Left lung (tissue), 10 donors: ENCODE results near the gene KIAA1217. TPM values are rescaled to one million over a fixed set of nuclear protein-coding genes. Genes with fewer than 3 reads are reported as not detected.

Source experiments
- ATAC-seq: fragments of 200-7000 bp; cut with Tn5 transposase; one replicate; pipeline ENCODE4 v1.9.1; 2020; ENCODE audit warnings: moderate library complexity
- DNase-seq, 4 donors: peaks; one replicate each; pipeline ENCODE4 v3.0.0-alpha.2; 2013 to 2020
- H3K27ac ChIP-seq, 2 donors: fragments of 200-600 bp; sonication (generic) in 1 of 2; one replicate each; pipeline versions ENCODE4 v1.5.0 to v1.8.0; 2020 to 2021
- H3K27me3 ChIP-seq, 2 donors: fragments of 200-600 bp; sonication (generic) in 1 of 2; one replicate each; pipeline versions ENCODE4 v1.5.0 to v1.8.0; 2020 to 2021
- H3K36me3 ChIP-seq, 2 donors: fragments of 200-600 bp; sonication (generic) in 1 of 2; one replicate each; pipeline versions ENCODE4 v1.5.0 to v1.8.0; 2020 to 2021
- H3K4me1 ChIP-seq, 2 donors: fragments of 200-600 bp; one replicate each; pipeline ENCODE4 v1.8.0; 2021
- H3K4me3 ChIP-seq, 2 donors: fragments of 200-600 bp; sonication (generic) in 1 of 2; one replicate each; pipeline versions ENCODE4 v1.5.0 to v1.8.0; 2020 to 2021; ENCODE audit warnings: mild to moderate bottlenecking in 1 of 2
- H3K9me3 ChIP-seq, 2 donors: fragments of 200-600 bp; sonication (generic) in 1 of 2; one replicate each; pipeline versions ENCODE4 v1.5.0 to v1.8.0; 2020 to 2021
- intact Hi-C, 2 donors: fragments of 100-400 bp; cut with DNase I; formaldehyde crosslinking; loops; one replicate each; pipeline versions ENCODE4 v1.11.2 to v1.14.2; 2022
- polyA plus RNA-seq, 6 donors: library from polyadenylated mRNA; unstranded; fragments of 120-200 nt; gene quantifications; one replicate each; pipeline ENCODE4 v1.2.1, GENCODE V29; 2013; ENCODE audit not compliant: insufficient read length in 6 of 6
- total RNA-seq, 2 donors: library from RNA; stranded (reverse); fragmentation: NEBNext Ultra II Directional; extraction: Animal tissue kit (Norgen Biotek cat#: 25700); gene quantifications; one replicate each; pipeline ENCODE4 v1.2.1, GENCODE V29; 2021
- TF ChIP-seq, protein P1 (sequence below), 2 donors: fragments of 200-600 bp; sonication (generic) in 1 of 2; IDR thresholded peaks; one replicate each; pipeline versions ENCODE4 v1.5.0 to v1.8.0; 2021; ENCODE audit warnings: antibody characterized with exemption in 2 of 2
- donor health status: DM: no; HTN: yes; CAD: no.
- donor health status: DM: no; HTN: no; CAD: no.

KIAA1217 gene
- total and polyA plus RNA-seq, 8 donors, result 28.3 to 69.1 (median 60.4) TPM

DNA sequence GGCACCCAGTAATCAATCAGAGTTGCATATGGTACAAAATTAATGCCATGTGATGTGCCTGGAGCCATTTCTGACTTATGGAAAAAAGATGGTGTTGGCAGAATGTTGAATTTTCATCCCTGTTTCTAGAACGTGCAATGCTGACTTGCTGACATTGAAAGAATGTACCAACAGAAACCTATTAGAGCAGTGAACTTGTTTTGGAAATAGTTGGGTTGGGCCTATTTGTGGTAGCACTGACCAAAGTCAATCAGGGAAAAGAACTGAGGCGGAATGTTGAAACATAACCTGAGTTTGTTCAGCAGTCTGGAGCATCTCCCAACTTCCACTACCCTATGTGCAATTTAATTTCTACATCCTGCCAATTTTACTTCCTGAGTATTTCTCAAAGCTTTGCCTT lies 11.7 kb upstream of the KIAA1217 start:
- DNase-seq, result no peak
- intact Hi-C loops, result loop anchor here in 1 of 2 donors (10.0 kb wide), 1 partner anchor 202 kb away; no protein-coding TSS in a partner anchor

DNA sequence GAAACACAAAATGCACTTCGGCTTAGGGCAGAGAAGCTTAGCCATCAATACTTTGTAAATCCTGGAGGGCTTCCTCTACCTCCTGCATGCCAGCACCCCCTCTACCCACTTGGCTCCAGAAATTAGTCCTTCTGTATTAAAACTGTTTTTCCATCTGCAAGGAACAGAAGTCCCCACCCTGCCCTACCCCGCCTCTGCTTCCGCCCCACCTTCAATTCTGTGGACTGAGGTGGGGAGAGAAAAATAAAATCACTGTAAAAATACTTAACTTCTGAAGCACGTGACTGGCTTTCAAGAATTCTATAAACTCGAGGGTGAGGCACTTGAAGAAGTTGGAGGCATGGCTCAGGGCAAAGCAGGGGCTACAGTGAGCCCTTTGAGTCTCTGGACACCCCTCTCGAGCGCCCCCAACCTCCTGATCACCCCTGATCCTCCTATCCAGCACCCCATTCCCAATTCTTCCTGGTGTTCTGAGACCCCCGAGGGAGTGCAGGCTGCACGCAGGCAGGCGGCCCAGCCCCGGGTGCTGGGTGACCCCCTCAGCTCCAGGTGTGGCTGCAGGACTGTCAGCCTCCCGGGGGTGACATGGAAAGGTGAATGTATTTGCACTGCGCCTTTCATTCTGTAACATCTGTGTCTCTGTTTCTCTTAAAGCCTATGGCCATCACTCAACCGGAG lies 7.3 kb upstream of the KIAA1217 start:
- Histone ChIP-seq H3K27ac (no peak overlapping the region), H3K27me3 (no peaks in the 10 kb centered on the region), H3K9me3 (no peaks in the 10 kb centered on the region), H3K4me3 (no peak overlapping the region), H3K4me1 (peaks cover under 1 to 4% of the 10 kb centered on the region in 2 donors), H3K36me3 (no peaks in the 10 kb centered on the region)
- TF ChIP-seq, protein P1, sequence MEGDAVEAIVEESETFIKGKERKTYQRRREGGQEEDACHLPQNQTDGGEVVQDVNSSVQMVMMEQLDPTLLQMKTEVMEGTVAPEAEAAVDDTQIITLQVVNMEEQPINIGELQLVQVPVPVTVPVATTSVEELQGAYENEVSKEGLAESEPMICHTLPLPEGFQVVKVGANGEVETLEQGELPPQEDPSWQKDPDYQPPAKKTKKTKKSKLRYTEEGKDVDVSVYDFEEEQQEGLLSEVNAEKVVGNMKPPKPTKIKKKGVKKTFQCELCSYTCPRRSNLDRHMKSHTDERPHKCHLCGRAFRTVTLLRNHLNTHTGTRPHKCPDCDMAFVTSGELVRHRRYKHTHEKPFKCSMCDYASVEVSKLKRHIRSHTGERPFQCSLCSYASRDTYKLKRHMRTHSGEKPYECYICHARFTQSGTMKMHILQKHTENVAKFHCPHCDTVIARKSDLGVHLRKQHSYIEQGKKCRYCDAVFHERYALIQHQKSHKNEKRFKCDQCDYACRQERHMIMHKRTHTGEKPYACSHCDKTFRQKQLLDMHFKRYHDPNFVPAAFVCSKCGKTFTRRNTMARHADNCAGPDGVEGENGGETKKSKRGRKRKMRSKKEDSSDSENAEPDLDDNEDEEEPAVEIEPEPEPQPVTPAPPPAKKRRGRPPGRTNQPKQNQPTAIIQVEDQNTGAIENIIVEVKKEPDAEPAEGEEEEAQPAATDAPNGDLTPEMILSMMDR (IDR thresholded peaks at IDR 0.05), result no peak
- intact Hi-C loops, result loop anchor here in 1 of 2 donors (5.0 kb wide), 1 partner anchor 209 kb away; no protein-coding TSS in a partner anchor
- ATAC-seq (peak; percentile 18), DNase-seq (no peak)

More for the DNA sequence above, 11.7 kb upstream of the KIAA1217 start:
- Histone ChIP-seq H3K9me3 (no peaks in the 10 kb centered on the region), H3K4me1 (peaks cover 3 to 4% of the 10 kb centered on the region in 2 donors), H3K27me3 (no peaks in the 10 kb centered on the region), H3K27ac (no peak overlapping the region), H3K36me3 (no peaks in the 10 kb centered on the region), H3K4me3 (no peak overlapping the region)
- TF ChIP-seq, protein P1 (IDR thresholded peaks at IDR 0.05), result no peak
- ATAC-seq, result no peak

DNA sequence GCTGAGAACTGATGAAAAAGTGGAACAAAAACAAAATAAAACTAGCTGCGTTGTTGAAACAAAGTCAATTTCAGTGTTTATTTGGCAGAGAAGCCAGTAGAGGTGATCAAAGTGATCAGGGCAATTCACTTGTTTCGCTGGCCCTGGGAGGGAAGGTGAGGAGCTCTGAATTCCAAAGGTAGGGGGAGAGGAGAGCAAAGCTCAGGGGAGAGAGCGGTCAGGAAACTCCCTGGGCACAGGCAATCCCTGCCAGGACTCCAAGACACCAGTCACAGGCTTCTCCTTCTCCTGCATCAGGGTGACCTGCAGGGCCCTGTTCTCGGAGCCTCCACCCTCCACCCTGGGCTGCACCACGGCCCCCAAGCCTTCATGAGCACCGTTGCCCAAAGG lies 6.8 kb upstream of the KIAA1217 start:
- Histone ChIP-seq H3K9me3 (no peaks in the 10 kb centered on the region), H3K27me3 (no peaks in the 10 kb centered on the region), H3K36me3 (no peaks in the 10 kb centered on the region), H3K4me3 (no peak overlapping the region), H3K27ac (no peak overlapping the region), H3K4me1 (peaks cover 0 to 4% of the 10 kb centered on the region in 2 donors)
- intact Hi-C loops, result loop anchor here in 1 of 2 donors (5.0 kb wide), 1 partner anchor 210 kb away; no protein-coding TSS in a partner anchor
- DNase-seq (no peak), ATAC-seq (peak; percentile 62)
- TF ChIP-seq, protein P1 (IDR thresholded peaks at IDR 0.05), result no peak

DNA sequence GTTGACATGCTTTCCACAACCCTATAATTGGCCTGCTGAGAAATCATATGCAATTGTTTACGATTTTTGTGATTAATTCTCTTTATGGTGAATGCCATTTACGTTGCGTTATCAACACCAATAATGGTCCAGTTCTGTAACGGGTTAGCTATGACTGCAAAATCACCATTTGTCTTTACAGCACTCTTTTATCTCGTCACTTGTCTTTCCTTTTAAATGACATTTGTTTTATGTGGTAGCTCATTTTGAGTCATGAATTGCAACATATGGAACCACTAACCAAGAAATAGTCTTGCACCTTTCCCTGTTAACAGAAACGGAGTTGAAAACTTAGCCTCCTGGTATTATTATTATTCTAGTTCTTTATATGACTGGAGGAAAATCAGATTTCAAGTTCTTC lies 3.1 kb upstream of the KIAA1217 start:
- peaks cover 3 to 19% of the 10 kb centered on the region in 2 donors for H3K4me1 ChIP-seq
- H3K27ac ChIP-seq, result no peak overlapping the region

DNA sequence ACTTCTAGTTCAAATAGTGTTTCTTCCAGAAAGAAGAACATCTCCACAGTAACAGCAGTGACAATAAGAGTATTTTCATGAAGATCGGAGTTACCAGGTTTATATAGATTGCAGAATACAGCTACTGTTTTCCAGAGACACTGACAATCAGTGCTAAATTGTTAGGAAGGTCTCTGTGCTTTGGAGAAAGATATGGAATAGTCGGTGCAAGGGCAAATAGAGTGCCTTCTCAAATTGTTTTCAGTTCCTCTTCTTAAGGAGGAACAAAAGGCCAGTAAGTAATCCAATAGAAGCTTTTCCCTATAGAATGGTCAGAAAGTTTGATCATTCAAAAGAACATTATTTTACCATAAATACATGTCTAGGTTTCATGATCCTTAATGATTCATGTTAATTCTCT lies 2.6 kb upstream of the KIAA1217 start:
- intact Hi-C loops, result no loop called here
- no peak overlapping the region for H3K27ac ChIP-seq
- no peaks in the 10 kb centered on the region for H3K36me3 ChIP-seq
- TF ChIP-seq, protein P1 (IDR thresholded peaks at IDR 0.05), result no peak
- ATAC-seq (no peak), DNase-seq (no peak)
- H3K4me3 ChIP-seq, result no peak overlapping the region
- H3K9me3 ChIP-seq, result no peaks in the 10 kb centered on the region
- peaks cover 3 to 19% of the 10 kb centered on the region in 2 donors for H3K4me1 ChIP-seq
- H3K27me3 ChIP-seq, result peaks cover 0 to 26% of the 10 kb centered on the region in 2 donors

More for the DNA sequence above, 3.1 kb upstream of the KIAA1217 start:
- ATAC-seq, result no peak
- no peaks in the 10 kb centered on the region for H3K9me3 ChIP-seq
- H3K36me3 ChIP-seq, result no peaks in the 10 kb centered on the region
- H3K27me3 ChIP-seq, result peaks cover 0 to 24% of the 10 kb centered on the region in 2 donors
- TF ChIP-seq, protein P1 (IDR thresholded peaks at IDR 0.05), result no peak
- no peak overlapping the region for H3K4me3 ChIP-seq
- intact Hi-C loops, result no loop called here
- no peak for DNase-seq
